Right lobe of liver (tissue), 4 donors: Measurements from ENCODE around the gene TREML1.

Experiments used
- CTCF ChIP-seq, 4 donors: fragments of 200-600 bp in 3 of 4; fragments of 450-650 bp in 1 of 4; IDR thresholded peaks; one replicate each; pipeline versions ENCODE4 v1.5.1 to v1.8.0; 2016 to 2022; ENCODE audit warnings: antibody characterized with exemption in 4 of 4, mild to moderate bottlenecking in 2 of 4
- POLR2A ChIP-seq: fragments of 450-650 bp; IDR thresholded peaks from one replicate; pipeline ENCODE4 v1.6.1; 2017; ENCODE audit warnings: antibody characterized with exemption, mild to moderate bottlenecking
- donor health status: DM: no; HTN: no; CAD: no.
- donor health status: DM: no; HTN: no; CAD: no.
- donor health status: DM: no; HTN: yes; CAD: no.

- TF ChIP-seq CTCF (IDR thresholded peaks at IDR 0.05), result no peak
- TF ChIP-seq POLR2A, result no peak
Observed at GRCh38 chr6:41150671-41151070, 3.5 kb downstream of the TREML1 start.
